Measurements from ENCODE around the gene WASF2. TPM values are rescaled to one million over a fixed set of nuclear protein-coding genes. Genes with fewer than 3 reads are reported as not detected.

WASF2 gene
- total RNA-seq, 1 experiment from 2014 or later: 68.6 TPM

DNA sequence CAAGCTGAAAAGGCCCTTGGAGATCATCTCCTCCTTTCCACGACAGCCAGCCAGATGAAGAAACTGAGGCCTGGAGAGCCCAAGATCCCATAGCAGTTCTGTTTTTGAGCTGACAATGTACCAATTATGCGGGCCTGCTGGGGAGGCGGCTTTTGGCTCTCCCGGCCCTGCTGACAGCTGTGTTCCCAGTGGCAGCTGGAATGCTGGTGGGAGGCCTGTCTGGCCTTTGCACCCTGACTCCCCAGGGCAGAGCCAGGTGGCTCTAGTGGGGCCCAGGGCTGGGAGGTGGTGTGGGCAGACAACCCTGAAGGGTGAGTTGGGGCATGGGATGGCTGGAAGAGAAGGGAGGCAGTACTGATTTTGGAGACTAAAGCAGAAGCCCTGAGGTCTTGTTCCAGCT is 30.7 kb upstream of the WASF2 start:
- no peaks in the 10 kb centered on the region for H3K27me3 ChIP-seq (replicated peaks; ENCODE audit: control insufficient read depth, insufficient read depth, low read length)
- no peak overlapping the region for H3K4me3 ChIP-seq (ENCODE audit: low read depth, low read length)
- H3K36me3 ChIP-seq (ENCODE audit: control insufficient read depth, insufficient read depth, low read length): no peaks in the 10 kb centered on the region
- CTCF ChIA-PET: interaction anchor here (0.6 kb wide), 1 partner anchor 79 kb away, joined by 11 read pairs; no protein-coding TSS in a partner anchor
- POLR2A ChIA-PET: interaction anchor here (0.5 to 0.6 kb wide), 2 partner anchors 24 kb away, joined by 3 read pairs; no protein-coding TSS in a partner anchor
- peak; percentile 54 to 63 for DNase-seq
- H3K27me3 Mint-ChIP-seq (ENCODE audit: insufficient read depth, unreplicated experiment): no peaks in the 10 kb centered on the region
- BruUV-seq (replicated peaks): no TSS peak
- no peaks in the 10 kb centered on the region for H3K36me3 Mint-ChIP-seq (ENCODE audit: insufficient read depth, unreplicated experiment)
- H3K9me3 Mint-ChIP-seq (ENCODE audit: unreplicated experiment): no peaks in the 10 kb centered on the region
- H3K4me3 Mint-ChIP-seq (ENCODE audit: unreplicated experiment): no peak overlapping the region
- peak overlapping the region; percentile 70 for H3K27ac Mint-ChIP-seq (ENCODE audit: unreplicated experiment)
- H3K4me1 Mint-ChIP-seq (ENCODE audit: low read depth, unreplicated experiment): peaks cover 67% of the 10 kb centered on the region
- H3K4me1 ChIP-seq: peaks cover 69% of the 10 kb centered on the region
- no peak for TF ChIP-seq CTCF (IDR thresholded peaks at IDR 0.05; ENCODE audit: insufficient read depth in 1 of 2, low read depth in 1 of 2, low read length in 1 of 2, severe bottlenecking in 1 of 2, unreplicated experiment in 1 of 2)
- intact Hi-C loops (cut with micrococcal nuclease; ENCODE audit: unreplicated experiment): no loop called here
- no peaks in the 10 kb centered on the region for H3K9me3 ChIP-seq

DNA sequence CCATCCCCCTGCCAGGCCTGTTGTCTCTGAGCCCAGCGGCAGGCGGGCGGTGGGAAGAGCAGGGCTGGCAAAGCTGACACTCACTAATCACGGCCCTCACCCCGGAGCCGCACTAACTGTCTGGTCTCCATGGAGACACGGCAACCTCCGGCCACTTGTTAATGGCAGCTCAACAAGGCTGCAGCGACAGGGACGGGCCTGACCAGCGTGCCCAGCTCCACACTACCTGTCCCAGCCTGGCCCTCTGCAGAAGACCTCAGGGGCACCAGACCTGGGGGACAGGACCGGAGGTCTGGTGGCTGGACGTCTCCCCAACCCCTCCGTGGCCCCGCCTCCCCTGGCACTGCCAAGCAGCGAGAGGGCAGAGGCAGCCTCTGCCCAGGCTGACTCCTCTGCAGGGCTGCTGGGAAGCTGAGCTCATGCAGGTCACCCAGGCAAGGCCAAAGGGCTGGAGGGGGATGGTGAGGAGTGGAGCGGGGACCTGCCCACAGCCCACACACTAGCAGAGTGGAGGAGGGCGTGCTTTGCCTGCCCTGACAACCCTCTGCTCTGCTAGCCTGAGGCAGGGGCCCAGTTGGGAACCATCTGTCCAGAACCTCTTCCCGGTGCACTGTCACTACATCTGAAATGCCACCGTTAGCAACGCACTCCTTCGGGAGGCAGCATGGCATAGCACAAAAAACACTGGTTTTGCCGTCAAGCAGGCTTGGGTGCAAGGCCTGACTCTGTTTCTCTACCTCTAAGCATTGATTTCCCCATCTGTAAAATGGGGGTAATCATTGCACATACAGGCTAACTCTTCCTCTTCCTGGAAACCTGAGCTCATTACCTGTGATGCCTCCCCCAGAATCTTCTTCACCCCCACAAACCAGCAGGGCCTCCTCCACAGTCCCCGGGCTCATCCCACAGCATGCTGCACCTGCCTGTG is 29.6 kb upstream of the WASF2 start:
- DNase-seq: no peak
- BruUV-seq (replicated peaks): no TSS peak
- Histone ChIP-seq H3K4me3 (ENCODE audit: low read depth, low read length) (no peak overlapping the region), H3K4me1 (peaks cover 61% of the 10 kb centered on the region), H3K27me3 (replicated peaks; ENCODE audit: control insufficient read depth, insufficient read depth, low read length) (no peaks in the 10 kb centered on the region), H3K9me3 (no peaks in the 10 kb centered on the region), H3K36me3 (ENCODE audit: control insufficient read depth, insufficient read depth, low read length) (no peaks in the 10 kb centered on the region)
- peaks cover 59% of the 10 kb centered on the region for H3K4me1 Mint-ChIP-seq (ENCODE audit: low read depth, unreplicated experiment)
- H3K9me3 Mint-ChIP-seq (ENCODE audit: unreplicated experiment): no peaks in the 10 kb centered on the region
- intact Hi-C loops (cut with micrococcal nuclease; ENCODE audit: unreplicated experiment): no loop called here
- ChIA-PET CTCF (interaction anchor here (0.6 to 1.0 kb wide), 4 partner anchors 22 to 87 kb away, joined by 3 to 9 read pairs (median 3); no protein-coding TSS in a partner anchor), POLR2A (interaction anchor here (0.6 kb wide), 1 partner anchor 154 kb away, joined by 8 read pairs; no protein-coding TSS in a partner anchor)
- H3K36me3 Mint-ChIP-seq (ENCODE audit: insufficient read depth, unreplicated experiment): no peaks in the 10 kb centered on the region
- H3K27ac Mint-ChIP-seq (ENCODE audit: unreplicated experiment): peak overlapping the region; percentile 70
- no peaks in the 10 kb centered on the region for H3K27me3 Mint-ChIP-seq (ENCODE audit: insufficient read depth, unreplicated experiment)
- TF ChIP-seq CTCF (IDR thresholded peaks at IDR 0.05; ENCODE audit: insufficient read depth in 1 of 2, low read depth in 1 of 2, low read length in 1 of 2, severe bottlenecking in 1 of 2, unreplicated experiment in 1 of 2): no peak
- no peak overlapping the region for H3K4me3 Mint-ChIP-seq (ENCODE audit: unreplicated experiment)

- no peaks in the 10 kb centered on the region for H3K9me3 ChIP-seq
- H3K4me1 Mint-ChIP-seq (ENCODE audit: low read depth, unreplicated experiment): peaks cover 51% of the 10 kb centered on the region
- no peaks in the 10 kb centered on the region for H3K27me3 ChIP-seq (replicated peaks; ENCODE audit: control insufficient read depth, insufficient read depth, low read length)
- H3K27ac Mint-ChIP-seq (ENCODE audit: unreplicated experiment): peak overlapping the region; percentile 51
- H3K4me1 ChIP-seq: peaks cover 53% of the 10 kb centered on the region
- intact Hi-C loops (cut with micrococcal nuclease; ENCODE audit: unreplicated experiment): no loop called here
- H3K27me3 Mint-ChIP-seq (ENCODE audit: insufficient read depth, unreplicated experiment): no peaks in the 10 kb centered on the region
- no peaks in the 10 kb centered on the region for H3K36me3 ChIP-seq (ENCODE audit: control insufficient read depth, insufficient read depth, low read length)
- no peak for TF ChIP-seq CTCF (IDR thresholded peaks at IDR 0.05; ENCODE audit: insufficient read depth in 1 of 2, low read depth in 1 of 2, low read length in 1 of 2, severe bottlenecking in 1 of 2, unreplicated experiment in 1 of 2)
- ChIA-PET POLR2A (no interaction called here), CTCF (interaction anchor here (0.6 to 0.8 kb wide), 2 partner anchors 21 to 50 kb away, joined by 3 read pairs; no protein-coding TSS in a partner anchor)
- no peak overlapping the region for H3K4me3 Mint-ChIP-seq (ENCODE audit: unreplicated experiment)
- no peaks in the 10 kb centered on the region for H3K36me3 Mint-ChIP-seq (ENCODE audit: insufficient read depth, unreplicated experiment)
- no TSS peak for BruUV-seq (replicated peaks)
- DNase-seq: no peak
- H3K4me3 ChIP-seq (ENCODE audit: low read depth, low read length): no peak overlapping the region
- no peaks in the 10 kb centered on the region for H3K9me3 Mint-ChIP-seq (ENCODE audit: unreplicated experiment)
Observed at GRCh38 chr1:27518808-27519207, 28.8 kb upstream of the WASF2 start.
